OCI-LY7 (cell line): ENCODE data around the gene RALGAPA2. TPM values are rescaled to one million over a fixed set of nuclear protein-coding genes. Genes with fewer than 3 reads are reported as not detected.

Experiments used
- BruUV-seq: library from RNA; stranded (reverse); fragments of 400-500 nt; replicated peaks from 2 replicates; lab custom pipeline; 2021; lab: Mats Ljungman, UMichigan
- CTCF ChIA-PET: fragments of 300-600 bp; sonication (Branson Sonifier 250); formaldehyde crosslinking; loops from one replicate; lab custom pipeline; 2022; ENCODE audit warnings: antibody characterized with exemption; ENCODE audit not compliant: unreplicated experiment; lab: Charles Lee
- POLR2A ChIA-PET: fragments of 300-600 bp; sonication (Branson Sonifier 250); formaldehyde crosslinking; loops from one replicate; lab custom pipeline; 2022; ENCODE audit warnings: antibody characterized with exemption; lab: Charles Lee
- DNase-seq: peaks from one replicate; pipeline ENCODE4 v3.0.0-alpha.2; 2015; ENCODE audit warnings: low spot score
- H2AFZ ChIP-seq: fragments of 200-600 bp; sonication (generic), shearing (Covaris generic); 2 replicates; pipeline ENCODE4 v1.6.1; 2014; ENCODE audit warnings: mild to moderate bottlenecking, antibody characterized with exemption, low read length, moderate library complexity
- H3K27ac ChIP-seq: fragments of 200-600 bp; sonication (generic); 2 replicates; pipeline ENCODE4 v1.5.1; 2014; ENCODE audit warnings: mixed run types, low read depth, mild to moderate bottlenecking, moderate library complexity, low read length, inconsistent platforms; ENCODE audit not compliant: poor library complexity, severe bottlenecking
- H3K36me3 ChIP-seq: fragments of 200-600 bp; sonication (generic); 2 replicates; pipeline ENCODE4 v1.6.1; 2014; ENCODE audit warnings: mild to moderate bottlenecking, antibody characterized with exemption, low read length, moderate library complexity, mixed read lengths; ENCODE audit not compliant: insufficient read depth
- H3K4me1 ChIP-seq: fragments of 200-600 bp; sonication (generic); 2 replicates; pipeline ENCODE4 v1.5.1; 2014; ENCODE audit warnings: mild to moderate bottlenecking, low read length; ENCODE audit not compliant: insufficient read depth, poor library complexity, severe bottlenecking
- H3K4me2 ChIP-seq: fragments of 200-600 bp; sonication (generic); 2 replicates; pipeline ENCODE4 v1.6.1; 2014; ENCODE audit warnings: mild to moderate bottlenecking, low read length
- H3K4me3 ChIP-seq: fragments of 200-600 bp; sonication (generic); 2 replicates; pipeline ENCODE4 v1.5.1; 2014; ENCODE audit warnings: mild to moderate bottlenecking, low read depth, low read length; ENCODE audit not compliant: poor library complexity, severe bottlenecking
- H3K79me2 ChIP-seq: fragments of 200-600 bp; sonication (generic); 2 replicates; pipeline ENCODE4 v1.6.1; 2016; ENCODE audit warnings: low read depth, mild to moderate bottlenecking, low read length, moderate library complexity, mixed read lengths; ENCODE audit not compliant: insufficient read depth
- H3K9me2 ChIP-seq: fragments of 200-600 bp; sonication (generic); 2 replicates; pipeline ENCODE4 v1.6.1; 2016; ENCODE audit warnings: mild to moderate bottlenecking, low read length, mixed read lengths; ENCODE audit not compliant: insufficient read depth
- H3K9me3 ChIP-seq: fragments of 200-600 bp; sonication (generic); 2 replicates; pipeline ENCODE4 v1.6.1; 2014; ENCODE audit warnings: mild to moderate bottlenecking, mixed run types, low read length, mixed read lengths
- H4K20me1 ChIP-seq: fragments of 200-600 bp; sonication (generic); 2 replicates; pipeline ENCODE4 v1.6.1; 2014; ENCODE audit warnings: mild to moderate bottlenecking, antibody characterized with exemption, low read length, moderate library complexity, mixed read lengths; ENCODE audit not compliant: insufficient read depth
- CTCF ChIP-seq: fragments of 200-600 bp; sonication (generic); conservative IDR thresholded peaks from 2 replicates; pipeline ENCODE4 v1.5.1; 2014; ENCODE audit warnings: mild to moderate bottlenecking, antibody characterized with exemption, low read length, moderate library complexity, mixed read lengths
- EZH2phosphoT487 ChIP-seq: fragments of 200-600 bp; sonication (generic); IDR thresholded peaks from 2 replicates; pipeline ENCODE4 v1.6.1; 2018; ENCODE audit warnings: low read depth, borderline replicate concordance, mild to moderate bottlenecking, mixed run types, antibody characterized with exemption, low read length, moderate library complexity, mixed read lengths
- intact Hi-C: fragments of 100-400 bp; cut with micrococcal nuclease; formaldehyde crosslinking; loops from one replicate; pipeline ENCODE4 v1.10.0; 2022; ENCODE audit not compliant: unreplicated experiment
- total RNA-seq, 2 experiments: library from RNA; depleted of rRNA in 1 of 2; stranded (reverse); fragments of >200 nt in 1 of 2; shearing (Covaris generic) in 1 of 2; gene quantifications; 2 replicates each; pipeline ENCODE4 v1.2.3, GENCODE V29; 2014 to 2022

Gene RALGAPA2
- total RNA-seq, 2 experiments from 2014 or later, result 9.1 to 17.8 TPM

- ChIA-PET CTCF (no interaction called here), POLR2A (no interaction called here)
- no peaks in the 10 kb centered on the region for H3K4me1 ChIP-seq
- intact Hi-C loops, result no loop called here
- H3K79me2 ChIP-seq, result no peaks in the 10 kb centered on the region
- H3K9me3 ChIP-seq, result no peaks in the 10 kb centered on the region
- no peak for DNase-seq
- no peak overlapping the region for H3K4me2 ChIP-seq
- BruUV-seq, result no TSS peak
- H3K9me2 ChIP-seq, result no peaks in the 10 kb centered on the region
- no peak for TF ChIP-seq EZH2phosphoT487
- TF ChIP-seq CTCF, result no peak
- H3K36me3 ChIP-seq, result no peaks in the 10 kb centered on the region
- H3K27ac ChIP-seq, result no peak overlapping the region
- no peaks in the 10 kb centered on the region for H4K20me1 ChIP-seq
- H3K4me3 ChIP-seq, result no peak overlapping the region
- H2AFZ ChIP-seq, result no peak overlapping the region
These were observed 31.8 kb upstream of the RALGAPA2 start for GRCh38 chr20:20744170-20744725.

GRCh38 chr20:20743511-20744169 lies 31.2 kb upstream of the RALGAPA2 start:
- DNase-seq, result no peak
- Histone ChIP-seq H3K79me2 (no peaks in the 10 kb centered on the region), H2AFZ (no peak overlapping the region), H3K4me3 (no peak overlapping the region), H3K36me3 (no peaks in the 10 kb centered on the region), H3K9me3 (no peaks in the 10 kb centered on the region), H3K4me2 (no peak overlapping the region), H3K4me1 (no peaks in the 10 kb centered on the region), H4K20me1 (no peaks in the 10 kb centered on the region), H3K27ac (no peak overlapping the region), H3K9me2 (no peaks in the 10 kb centered on the region)
- intact Hi-C loops, result no loop called here
- no TSS peak for BruUV-seq
- POLR2A ChIA-PET, result no interaction called here
- CTCF ChIA-PET, result no interaction called here
- TF ChIP-seq CTCF (no peak), EZH2phosphoT487 (no peak)
